Epithelial cell of esophagus (primary cell): Measurements from ENCODE around the gene EML6.

Experiments used
- DNase-seq: peaks from one replicate; pipeline ENCODE4 v3.0.0; 2010; ENCODE audit warnings: low read depth
- H3K4me3 ChIP-seq: 2 replicates; pipeline ENCODE4 v1.5.1; 2011; ENCODE audit warnings: mild to moderate bottlenecking, low read length, control low read depth
- TF ChIP-seq, protein P1 (sequence below): IDR thresholded peaks from 2 replicates; pipeline ENCODE4 v1.5.1; 2011; ENCODE audit warnings: low read depth, mild to moderate bottlenecking, low read length, control low read depth, inconsistent platforms; ENCODE audit not compliant: insufficient read depth; ENCODE audit errors: missing control alignments

EML6 gene

DNA sequence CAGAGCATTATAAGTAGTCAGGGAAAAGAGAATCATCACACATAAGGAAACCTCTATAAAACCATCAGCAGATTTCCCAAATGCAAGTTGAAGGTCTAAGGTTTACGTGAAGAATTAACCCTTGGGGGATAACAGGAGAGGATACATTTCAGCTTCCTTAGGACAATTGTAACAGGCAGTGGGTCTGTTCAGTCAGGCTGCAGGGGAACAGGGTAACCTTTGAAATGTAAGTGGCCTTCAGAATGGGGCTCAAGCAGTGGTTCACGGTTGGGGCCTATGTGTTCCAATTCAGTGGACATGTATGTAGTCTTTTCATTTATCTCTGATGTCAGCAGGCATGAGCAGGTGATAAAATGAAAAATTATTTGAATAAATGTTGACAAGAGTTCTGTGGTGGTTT is 139.3 kb downstream of the EML6 start:
- no peak for DNase-seq
- TF ChIP-seq, protein P1, sequence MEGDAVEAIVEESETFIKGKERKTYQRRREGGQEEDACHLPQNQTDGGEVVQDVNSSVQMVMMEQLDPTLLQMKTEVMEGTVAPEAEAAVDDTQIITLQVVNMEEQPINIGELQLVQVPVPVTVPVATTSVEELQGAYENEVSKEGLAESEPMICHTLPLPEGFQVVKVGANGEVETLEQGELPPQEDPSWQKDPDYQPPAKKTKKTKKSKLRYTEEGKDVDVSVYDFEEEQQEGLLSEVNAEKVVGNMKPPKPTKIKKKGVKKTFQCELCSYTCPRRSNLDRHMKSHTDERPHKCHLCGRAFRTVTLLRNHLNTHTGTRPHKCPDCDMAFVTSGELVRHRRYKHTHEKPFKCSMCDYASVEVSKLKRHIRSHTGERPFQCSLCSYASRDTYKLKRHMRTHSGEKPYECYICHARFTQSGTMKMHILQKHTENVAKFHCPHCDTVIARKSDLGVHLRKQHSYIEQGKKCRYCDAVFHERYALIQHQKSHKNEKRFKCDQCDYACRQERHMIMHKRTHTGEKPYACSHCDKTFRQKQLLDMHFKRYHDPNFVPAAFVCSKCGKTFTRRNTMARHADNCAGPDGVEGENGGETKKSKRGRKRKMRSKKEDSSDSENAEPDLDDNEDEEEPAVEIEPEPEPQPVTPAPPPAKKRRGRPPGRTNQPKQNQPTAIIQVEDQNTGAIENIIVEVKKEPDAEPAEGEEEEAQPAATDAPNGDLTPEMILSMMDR: no peak
- no peak overlapping the region for H3K4me3 ChIP-seq

DNA sequence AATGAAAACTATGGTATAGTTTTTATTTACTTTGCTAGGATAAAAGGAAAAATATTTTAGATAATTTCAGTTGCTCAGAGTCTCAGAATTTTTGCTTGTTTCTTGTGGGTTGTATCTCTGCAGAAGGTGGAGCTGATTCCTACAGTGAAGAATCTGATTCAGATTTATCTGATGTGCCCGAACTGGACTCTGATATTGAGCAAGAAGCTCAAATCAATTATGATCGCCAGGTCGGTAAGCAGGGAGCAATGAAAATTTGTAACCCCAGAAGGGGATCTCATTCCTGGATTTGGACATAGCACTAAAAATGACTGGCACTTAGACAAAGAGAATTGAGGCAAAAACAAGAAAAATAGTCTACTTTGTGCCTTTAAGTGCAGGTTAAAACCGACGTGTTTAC is 140.2 kb downstream of the EML6 start:
- no peak for DNase-seq
- no peak overlapping the region for H3K4me3 ChIP-seq
- TF ChIP-seq, protein P1: no peak

DNA sequence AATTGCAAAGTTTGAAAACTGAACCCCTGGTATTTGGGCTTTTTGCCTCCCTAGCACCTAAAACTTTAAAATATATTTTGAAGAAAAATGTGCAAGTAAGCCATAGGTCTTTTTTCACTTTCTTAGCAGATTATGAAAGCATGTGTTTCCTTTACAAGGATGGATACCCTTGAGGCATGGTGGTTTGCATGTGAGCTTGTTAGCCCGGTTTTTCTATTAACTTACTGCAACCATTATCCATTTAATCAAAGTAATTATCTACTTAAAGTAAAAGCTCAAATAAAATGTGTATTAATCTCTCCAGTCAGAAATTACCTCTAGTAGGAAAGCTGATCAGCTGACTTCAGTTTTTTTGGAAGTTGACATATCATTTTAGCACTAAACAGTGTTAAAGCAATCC is 140.6 kb downstream of the EML6 start:
- peak; percentile 41 for DNase-seq
- TF ChIP-seq, protein P1: no peak
- H3K4me3 ChIP-seq: no peak overlapping the region

DNA sequence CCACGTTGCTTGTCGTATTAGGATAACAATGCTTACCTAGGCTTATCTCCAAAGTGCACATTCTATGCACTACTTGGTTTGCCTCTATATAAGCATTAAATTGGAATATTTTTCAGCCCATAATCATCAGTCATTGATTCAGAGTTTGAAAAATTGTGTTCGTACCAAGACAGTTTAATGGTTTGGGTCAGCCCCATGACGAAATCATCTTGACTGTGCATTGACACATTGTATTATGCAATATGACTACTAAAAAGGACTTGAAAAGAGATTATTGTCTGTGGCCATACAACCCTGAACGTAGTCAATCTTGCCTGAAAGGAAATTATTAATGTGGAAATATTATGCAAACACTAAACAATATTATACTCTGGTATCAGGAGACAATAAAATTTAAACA is 141.3 kb downstream of the EML6 start:
- H3K4me3 ChIP-seq: no peak overlapping the region
- TF ChIP-seq, protein P1: no peak
- DNase-seq: peak; percentile 33

DNA sequence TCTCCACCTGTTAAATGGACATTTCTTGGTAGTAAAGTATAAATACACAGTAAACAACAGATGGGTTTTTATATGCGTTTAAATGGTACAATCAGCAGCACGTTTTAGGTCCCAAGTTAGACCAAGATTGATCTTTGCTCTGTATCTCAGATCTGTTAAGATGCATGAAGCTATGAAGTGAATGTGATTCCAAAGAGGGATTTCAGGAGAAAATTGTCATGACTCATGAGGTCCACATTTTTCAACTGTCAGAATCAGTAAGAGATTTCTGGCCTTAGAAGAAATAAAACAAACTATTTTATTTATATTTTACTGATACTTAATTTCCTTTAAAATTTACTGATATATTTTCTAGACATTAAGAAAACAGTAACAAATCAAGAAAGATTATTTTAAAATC is 142.7 kb downstream of the EML6 start:
- no peak overlapping the region for H3K4me3 ChIP-seq
- TF ChIP-seq, protein P1: no peak
- DNase-seq: no peak

DNA sequence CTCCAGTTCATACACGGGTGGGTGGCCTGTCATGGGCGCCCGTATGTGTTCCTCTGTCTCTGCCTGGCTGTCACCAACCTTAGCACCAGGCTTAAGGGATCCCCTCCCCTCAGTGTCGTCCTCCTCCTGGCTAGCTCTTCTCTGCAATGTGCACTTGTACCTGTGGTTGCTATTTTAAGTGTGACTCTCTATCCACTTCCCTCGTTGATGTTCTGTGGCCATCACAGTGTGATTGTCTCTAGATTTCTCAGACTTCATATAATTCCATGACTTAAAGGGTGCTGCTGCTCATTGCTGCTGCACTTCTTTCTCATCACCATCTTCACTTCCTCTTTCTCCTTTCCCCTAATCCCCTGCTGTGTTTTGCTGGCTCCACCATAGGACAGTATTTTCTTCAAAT is 143.4 kb downstream of the EML6 start:
- TF ChIP-seq, protein P1: no peak
- H3K4me3 ChIP-seq: no peak overlapping the region
- DNase-seq: no peak

DNA sequence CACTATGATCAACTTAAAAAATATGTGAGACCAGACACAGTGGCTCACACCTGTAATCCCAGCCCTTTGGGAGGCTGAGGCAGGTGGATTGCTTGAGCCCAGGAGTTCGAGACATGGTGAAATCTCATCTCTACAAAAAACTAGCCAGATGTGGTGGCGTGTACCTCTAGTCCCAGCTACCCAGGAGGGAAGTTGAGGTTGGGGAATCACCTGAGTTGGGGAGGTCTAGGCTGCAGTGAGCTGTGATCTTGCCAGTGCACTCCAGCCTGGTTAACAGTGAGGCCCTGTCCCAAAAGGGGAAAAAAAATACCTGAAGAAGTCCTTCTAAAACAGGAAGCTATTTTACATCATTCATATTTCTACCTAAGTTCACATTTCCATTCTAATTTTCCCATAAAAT is 144.0 kb downstream of the EML6 start:
- no peak overlapping the region for H3K4me3 ChIP-seq
- no peak for DNase-seq
- TF ChIP-seq, protein P1: no peak
